ENCODE results near the gene TBCEL. TPM values are rescaled to one million over a fixed set of nuclear protein-coding genes. Genes with fewer than 3 reads are reported as not detected.

TBCEL gene
- total and polyA plus RNA-seq, 10 of the 15 experiments (the other 5 are each of a cell fraction or from before 2014, with no cell fraction given), result 2.0 to 10.4 (median 7.3) TPM

GRCh38 chr11:121067026-121067425, 43.1 kb downstream of the TBCEL start:
- Histone ChIP-seq H2AFZ (ENCODE audit: control insufficient read depth, low read depth, low read length) (no peak overlapping the region), H3K36me3 (ENCODE audit: control insufficient read depth in 2 of 2, insufficient read depth in 2 of 2, low read length in 1 of 2) (peaks cover 0 to 2% of the 10 kb centered on the region in 2 experiments; a peak in 2 of 4 replicates), H3K9ac (ENCODE audit: control insufficient read depth, insufficient read depth, low read length) (no peak overlapping the region), H3K9me3 (replicated peaks; ENCODE audit: control insufficient read depth, insufficient read depth, low read length) (no peaks in the 10 kb centered on the region; the same call in 2 of the 3 replicates), H3K4me2 (ENCODE audit: control insufficient read depth, insufficient read depth) (no peak overlapping the region), H4K20me1 (ENCODE audit: control insufficient read depth, insufficient read depth) (no peaks in the 10 kb centered on the region), H3K79me2 (ENCODE audit: control insufficient read depth, insufficient read depth, low read length) (no peaks in the 10 kb centered on the region), H3K4me1 (ENCODE audit: control insufficient read depth, insufficient read depth, low read length) (peaks cover 14% of the 10 kb centered on the region; the same call in 1 of the 2 replicates), H3K4me3 (no peak overlapping the region), H3K27me3 (replicated peaks in 1 of 2; ENCODE audit: control insufficient read depth in 2 of 2, insufficient read depth in 2 of 2, low read length in 1 of 2) (no peaks in the 10 kb centered on the region), H3K27ac (ENCODE audit: control insufficient read depth, insufficient read depth) (no peak overlapping the region)
- in situ Hi-C loops (cut with MboI), result no loop called here
- no peak for DNase-seq (ENCODE audit: low read depth, low spot score)
- POLR2A ChIA-PET, result no interaction called here
- SMC1A ChIA-PET (ENCODE audit: uncharacterized antibody, unreplicated experiment), result interaction anchor here (1.0 to 1.5 kb wide), 9 partner anchors 8 to 77 kb away, joined by 3 to 7 read pairs (median 4); no protein-coding TSS in a partner anchor
- intact Hi-C loops (cut with micrococcal nuclease; ENCODE audit: unreplicated experiment), result no loop called here
- BruUV-seq (replicated peaks), result no TSS peak
- CTCF ChIA-PET, result interaction anchor here (0.7 to 1.9 kb wide), 4 partner anchors 7 to 138 kb away, joined by 3 to 8 read pairs (median 3); no protein-coding TSS in a partner anchor
- no peak for FAIRE-seq
- RAD21 ChIA-PET (ENCODE audit: unreplicated experiment), result interaction anchor here (0.7 to 1.1 kb wide), 2 partner anchors 10 to 12 kb away, joined by 3 read pairs; no protein-coding TSS in a partner anchor
- no peak for ATAC-seq
- WGBS (ENCODE audit: insufficient coverage, insufficient replicate concordance, low lambda C conversion rate, missing lambda C conversion rate), result 88% methylated on average over 3 of the region's 3 CpGs
- no peak for TF ChIP-seq CBX5 (IDR thresholded peaks at IDR 0.05; ENCODE audit: low read depth)
- no peak for TF ChIP-seq CBX3 (IDR thresholded peaks at IDR 0.05; ENCODE audit: borderline replicate concordance, low read depth)
- no peak for TF ChIP-seq ZBED1 (IDR thresholded peaks at IDR 0.05; ENCODE audit: borderline replicate concordance)
- TF ChIP-seq FOS (IDR thresholded peaks at IDR 0.05; ENCODE audit: borderline replicate concordance, extremely low read depth, insufficient read length), result no peak
- no peak for TF ChIP-seq MTA3 (IDR thresholded peaks at IDR 0.05; ENCODE audit: borderline replicate concordance, low read length)
- no peak for TF ChIP-seq ZNF687 (IDR thresholded peaks at IDR 0.05)
- TF ChIP-seq ZBTB40 (IDR thresholded peaks at IDR 0.05; ENCODE audit: borderline replicate concordance), result no peak
- TF ChIP-seq NR2F1 (conservative IDR thresholded peaks at IDR 0.05), result no peak
- no peak for TF ChIP-seq E2F8 (IDR thresholded peaks at IDR 0.05; ENCODE audit: low read depth, partially characterized antibody)
- no peak for TF ChIP-seq EZH2 (IDR thresholded peaks at IDR 0.05; ENCODE audit: borderline replicate concordance, control insufficient read depth, low read depth, low read length)
- TF ChIP-seq PAX8 (IDR thresholded peaks at IDR 0.05), result no peak
- TF ChIP-seq ZNF274 (IDR thresholded peaks at IDR 0.05; ENCODE audit: insufficient read depth, insufficient read length), result no peak
- TF ChIP-seq BACH1 (IDR thresholded peaks at IDR 0.05; ENCODE audit: borderline replicate concordance), result no peak
- TF ChIP-seq TBL1XR1 (IDR thresholded peaks at IDR 0.05; ENCODE audit: low read depth, low read length), result no peak
